GM23338 (cell line): ENCODE data around the gene CRACDL.

ENCODE experiments used
- CREB1 ChIP-seq: fragments of 250-450 bp; sonication (Bioruptor Pico); IDR thresholded peaks from 2 replicates; pipeline ENCODE4 v1.5.0; 2020; ENCODE audit warnings: low read depth, mild to moderate bottlenecking, moderate library complexity
- CTCF ChIP-seq, 2 experiments: fragments of 200-600 bp in 1 of 2; sonication (generic) in 1 of 2; conservative IDR thresholded peaks; 2 replicates each; pipeline versions ENCODE4 v1.5.1 to v1.6.1; 2016 to 2017; ENCODE audit warnings: antibody characterized with exemption in 2 of 2, low read depth in 2 of 2, mild to moderate bottlenecking in 2 of 2, moderate library complexity in 1 of 2
- EZH2 ChIP-seq: fragments of 200-600 bp; sonication (generic); IDR thresholded peaks from one replicate; pipeline ENCODE4 v1.8.0; 2017; ENCODE audit warnings: antibody characterized with exemption, mild to moderate bottlenecking, low read depth; ENCODE audit not compliant: unreplicated experiment
- EZH2phosphoT487 ChIP-seq: fragments of 200-600 bp; sonication (generic); IDR thresholded peaks from one replicate; pipeline ENCODE4 v1.8.1; 2018; ENCODE audit warnings: antibody characterized with exemption; ENCODE audit not compliant: unreplicated experiment
- JUNB ChIP-seq: IDR thresholded peaks from one replicate; pipeline ENCODE4 v1.6.1; 2016; ENCODE audit warnings: antibody characterized with exemption; ENCODE audit not compliant: unreplicated experiment
- POLR2AphosphoS5 ChIP-seq: IDR thresholded peaks from 2 replicates; pipeline ENCODE4 v1.6.1; 2016; ENCODE audit warnings: antibody characterized with exemption, low read depth
- REST ChIP-seq: IDR thresholded peaks from one replicate; pipeline ENCODE4 v1.6.1; 2018; ENCODE audit warnings: antibody characterized with exemption; ENCODE audit not compliant: unreplicated experiment
- STAT1 ChIP-seq: IDR thresholded peaks from one replicate; pipeline ENCODE4 v1.6.1; 2016; ENCODE audit warnings: antibody characterized with exemption; ENCODE audit not compliant: unreplicated experiment
- ZNF114 ChIP-seq: fragments of 250-450 bp; sonication (Bioruptor Pico); IDR thresholded peaks from 2 replicates; pipeline ENCODE4 v1.5.0; 2020; ENCODE audit warnings: mild to moderate bottlenecking, moderate library complexity
- ZNF331 ChIP-seq: fragments of 250-450 bp; sonication (Bioruptor Pico); IDR thresholded peaks from 2 replicates; pipeline ENCODE4 v1.5.0; 2020; ENCODE audit warnings: low read depth, mild to moderate bottlenecking, moderate library complexity
- TF ChIP-seq, protein P1 (sequence below): IDR thresholded peaks from 2 replicates; pipeline ENCODE4 v1.6.1; 2016; ENCODE audit warnings: antibody characterized with exemption

- TF ChIP-seq CTCF (conservative IDR thresholded peaks at IDR 0.05; ENCODE audit: low read depth in 2 of 2) (no peak), EZH2phosphoT487 (no peak), REST (no peak), JUNB (no peak), EZH2 (no peak), POLR2AphosphoS5 (no peak), CREB1 (no peak), STAT1 (no peak), ZNF114 (CRISPR knock-in tag) (no peak), ZNF331 (CRISPR knock-in tag) (no peak)
- TF ChIP-seq, protein P1, sequence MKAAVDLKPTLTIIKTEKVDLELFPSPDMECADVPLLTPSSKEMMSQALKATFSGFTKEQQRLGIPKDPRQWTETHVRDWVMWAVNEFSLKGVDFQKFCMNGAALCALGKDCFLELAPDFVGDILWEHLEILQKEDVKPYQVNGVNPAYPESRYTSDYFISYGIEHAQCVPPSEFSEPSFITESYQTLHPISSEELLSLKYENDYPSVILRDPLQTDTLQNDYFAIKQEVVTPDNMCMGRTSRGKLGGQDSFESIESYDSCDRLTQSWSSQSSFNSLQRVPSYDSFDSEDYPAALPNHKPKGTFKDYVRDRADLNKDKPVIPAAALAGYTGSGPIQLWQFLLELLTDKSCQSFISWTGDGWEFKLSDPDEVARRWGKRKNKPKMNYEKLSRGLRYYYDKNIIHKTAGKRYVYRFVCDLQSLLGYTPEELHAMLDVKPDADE = no peak
These were observed 109.2 kb downstream of the CRACDL start for GRCh38 chr2:98826856-98827255.
